K562 (cell line): ENCODE measurements around the gene BBS1. TPM values are rescaled to one million over a fixed set of nuclear protein-coding genes. Genes with fewer than 3 reads are reported as not detected.

Experiments used
- ARID1B ChIP-seq: fragments of 450-650 bp; IDR thresholded peaks from 2 replicates; pipeline ENCODE4 v1.6.1; 2016; ENCODE audit warnings: antibody characterized with exemption, mild to moderate bottlenecking, inconsistent platforms
- BCL6 ChIP-seq: fragments of 250-450 bp; sonication (Bioruptor Pico); IDR thresholded peaks from 2 replicates; pipeline ENCODE4 v1.4.0; 2020
- BHLHE40 ChIP-seq: IDR thresholded peaks from 2 replicates; pipeline ENCODE4 v1.6.1; 2011; ENCODE audit warnings: low read length, improper control_type of control experiment
- CAMTA2 ChIP-seq: fragments of 250-450 bp; sonication (Bioruptor Pico); conservative IDR thresholded peaks from 2 replicates; pipeline ENCODE4 v1.5.1; 2022
- CBFA2T2 ChIP-seq: fragments of 450-650 bp; conservative IDR thresholded peaks from 2 replicates; pipeline ENCODE4 v1.6.1; 2017; ENCODE audit warnings: mild to moderate bottlenecking
- CBFA2T3 ChIP-seq: fragments of 450-650 bp; IDR thresholded peaks from 2 replicates; pipeline ENCODE4 v1.6.1; 2017
- CCNT2 ChIP-seq: IDR thresholded peaks from 2 replicates; pipeline ENCODE4 v1.6.1; 2011; ENCODE audit warnings: borderline replicate concordance, low read depth, mild to moderate bottlenecking, moderate library complexity, mixed read lengths, low read length; ENCODE audit not compliant: insufficient read length; ENCODE audit errors: extremely low read depth
- FOSL1 ChIP-seq: fragments of 200-800 bp; sonication (Bioruptor generic); conservative IDR thresholded peaks from 2 replicates; pipeline ENCODE4 v1.6.1; 2016; ENCODE audit warnings: missing genetic modification characterization, missing compliant biosample characterization
- FOXJ2 ChIP-seq: fragments of 200-800 bp; sonication (Bioruptor generic); IDR thresholded peaks from 2 replicates; pipeline ENCODE4 v1.6.1; 2016; ENCODE audit warnings: missing genetic modification characterization, missing compliant biosample characterization
- HMGN3 ChIP-seq: IDR thresholded peaks from 2 replicates; pipeline ENCODE4 v1.6.1; 2011; ENCODE audit warnings: borderline replicate concordance, low read depth, mild to moderate bottlenecking, mixed read lengths, low read length; ENCODE audit not compliant: insufficient read length; ENCODE audit errors: extremely low read depth
- HSF4 ChIP-seq: fragments of 250-450 bp; sonication (Bioruptor Pico); IDR thresholded peaks from 2 replicates; pipeline ENCODE4 v2.1.2; 2022; ENCODE audit warnings: mild to moderate bottlenecking, moderate library complexity, borderline replicate concordance
- IFI16 ChIP-seq: fragments of 250-450 bp; sonication (Bioruptor Pico); IDR thresholded peaks from 2 replicates; pipeline ENCODE4 v2.1.2; 2022; ENCODE audit warnings: mild to moderate bottlenecking, inconsistent platforms
- MCM3 ChIP-seq: fragments of 450-650 bp; IDR thresholded peaks from 2 replicates; pipeline ENCODE4 v1.6.1; 2016
- PPARD ChIP-seq: fragments of 250-450 bp; sonication (Bioruptor Pico); IDR thresholded peaks from 2 replicates; pipeline ENCODE4 v1.8.0; 2022; ENCODE audit warnings: inconsistent platforms, mild to moderate bottlenecking, moderate library complexity
- RAD51 ChIP-seq: fragments of 450-650 bp; IDR thresholded peaks from 2 replicates; pipeline ENCODE4 v1.7.1; 2016; ENCODE audit warnings: low read depth, mild to moderate bottlenecking, borderline replicate concordance
- RBM15 ChIP-seq: fragments of 200-400 bp; formaldehyde crosslinking; IDR thresholded peaks from 2 replicates; pipeline ENCODE4 v1.6.1; 2018; ENCODE audit warnings: mild to moderate bottlenecking, low read length, moderate library complexity; ENCODE audit not compliant: insufficient read depth
- SMARCA4 ChIP-seq: fragments of 450-650 bp; IDR thresholded peaks from 2 replicates; pipeline ENCODE4 v1.6.1; 2016
- SPI1 ChIP-seq: IDR thresholded peaks from 2 replicates; pipeline ENCODE4 v1.6.1; 2011; ENCODE audit warnings: low read depth, low read length, control low read depth, borderline replicate concordance
- TAF9B ChIP-seq: fragments of 450-650 bp; IDR thresholded peaks from 2 replicates; pipeline ENCODE4 v1.6.1; 2018; ENCODE audit warnings: mild to moderate bottlenecking; ENCODE audit not compliant: partially characterized antibody
- TBL1XR1 ChIP-seq, 2 experiments: IDR thresholded peaks; 2 replicates each; pipeline ENCODE4 v1.6.1; 2012; ENCODE audit warnings: improper control_type of control experiment in 2 of 2, low read length in 2 of 2, mild to moderate bottlenecking in 1 of 2
- TCF7L2 ChIP-seq: fragments of 150-350 bp; IDR thresholded peaks from 2 replicates; pipeline ENCODE4 v1.6.1; 2016; ENCODE audit warnings: low read depth, mild to moderate bottlenecking, low read length, moderate library complexity
- TEAD1 ChIP-seq, 2 experiments: fragments of 450-650 bp in 1 of 2; sonication (generic) in 1 of 2; formaldehyde crosslinking; IDR thresholded peaks; 2 replicates each; pipeline versions ENCODE4 v1.4.0 to v1.8.0; 2020 to 2022; ENCODE audit warnings: mild to moderate bottlenecking in 2 of 2, missing genetic modification reagents in 1 of 2
- THRAP3 ChIP-seq: fragments of 450-650 bp; IDR thresholded peaks from 2 replicates; pipeline ENCODE4 v1.6.1; 2016; ENCODE audit warnings: mild to moderate bottlenecking, inconsistent platforms, borderline replicate concordance
- TRIM28 ChIP-seq: fragments of 450-650 bp; IDR thresholded peaks from 2 replicates; pipeline ENCODE4 v1.6.1; 2017
- WHSC1 ChIP-seq: IDR thresholded peaks from one replicate; pipeline ENCODE4 v1.6.1; 2012; ENCODE audit warnings: low read length, control low read depth, inconsistent platforms
- XRCC4 ChIP-seq: IDR thresholded peaks from one replicate; pipeline ENCODE4 v1.6.1; 2011; ENCODE audit not compliant: insufficient read depth, insufficient read length; ENCODE audit errors: extremely low read depth
- YY1 ChIP-seq, 3 experiments: IDR thresholded peaks; 2 replicates each; pipeline ENCODE4 v1.6.1; 2011; ENCODE audit warnings: low read length in 2 of 3, mild to moderate bottlenecking in 2 of 3, moderate library complexity in 2 of 3, borderline replicate concordance in 1 of 3, control low read depth in 1 of 3, low read depth in 1 of 3; ENCODE audit not compliant: insufficient read depth in 3 of 3, insufficient replicate concordance in 2 of 3, control insufficient read depth in 1 of 3, insufficient read length in 1 of 3; ENCODE audit errors: extremely low read depth in 1 of 3
- ZFP30 ChIP-seq: fragments of 250-450 bp; sonication (Bioruptor Pico); IDR thresholded peaks from 2 replicates; pipeline ENCODE4 v1.8.0; 2022; ENCODE audit warnings: moderate library complexity, mild to moderate bottlenecking, inconsistent platforms, borderline replicate concordance
- ZNF57 ChIP-seq: fragments of 450-650 bp; formaldehyde crosslinking; IDR thresholded peaks from 2 replicates; pipeline ENCODE4 v1.4.0; 2020; ENCODE audit warnings: mild to moderate bottlenecking, moderate library complexity
- polyA plus RNA-seq, 8 experiments: library from polyadenylated mRNA; depleted of rRNA in 4 of 8; stranded (reverse) in 5 of 8; unstranded in 3 of 8; fragments of >200 nt; fragmentation: Nextera tagmentation in 2 of 8; fragmentation: Illumina TruSeq in 1 of 8; extraction: Ambion mirVana in 2 of 8; extraction: Trizol in 1 of 8; gene quantifications; 2 replicates each; pipeline versions ENCODE4 v1.2.1 to v1.2.3, GENCODE V29; 2011 to 2014; ENCODE audit warnings: inconsistent platforms in 1 of 8, missing spikeins in 1 of 8
- total RNA-seq, 7 experiments: library from RNA; depleted of rRNA in 6 of 7; stranded (reverse); fragments of >200 nt in 6 of 7; fragmentation: Illumina TruSeq in 2 of 7; extraction: Trizol in 2 of 7; gene quantifications; 2 replicates each; pipeline versions ENCODE4 v1.2.1 to v1.2.3, GENCODE V29; 2011 to 2021; ENCODE audit warnings: low replicate concordance in 1 of 7
- TF ChIP-seq, protein P1 (sequence below): fragments of 250-450 bp; sonication (Bioruptor Pico); IDR thresholded peaks from 2 replicates; pipeline ENCODE4 v1.9.0; 2021; ENCODE audit warnings: mild to moderate bottlenecking
- TF ChIP-seq, protein P2 (sequence below): fragments of 250-450 bp; sonication (Bioruptor Pico); IDR thresholded peaks from 2 replicates; pipeline ENCODE4 v1.6.1; 2021; ENCODE audit warnings: mild to moderate bottlenecking

Gene BBS1
- total and polyA plus RNA-seq, 9 of the 15 experiments (the other 6 are each of a cell fraction or from before 2014, with no cell fraction given) = 9.0 to 19.8 (median 12.1) TPM

DNA sequence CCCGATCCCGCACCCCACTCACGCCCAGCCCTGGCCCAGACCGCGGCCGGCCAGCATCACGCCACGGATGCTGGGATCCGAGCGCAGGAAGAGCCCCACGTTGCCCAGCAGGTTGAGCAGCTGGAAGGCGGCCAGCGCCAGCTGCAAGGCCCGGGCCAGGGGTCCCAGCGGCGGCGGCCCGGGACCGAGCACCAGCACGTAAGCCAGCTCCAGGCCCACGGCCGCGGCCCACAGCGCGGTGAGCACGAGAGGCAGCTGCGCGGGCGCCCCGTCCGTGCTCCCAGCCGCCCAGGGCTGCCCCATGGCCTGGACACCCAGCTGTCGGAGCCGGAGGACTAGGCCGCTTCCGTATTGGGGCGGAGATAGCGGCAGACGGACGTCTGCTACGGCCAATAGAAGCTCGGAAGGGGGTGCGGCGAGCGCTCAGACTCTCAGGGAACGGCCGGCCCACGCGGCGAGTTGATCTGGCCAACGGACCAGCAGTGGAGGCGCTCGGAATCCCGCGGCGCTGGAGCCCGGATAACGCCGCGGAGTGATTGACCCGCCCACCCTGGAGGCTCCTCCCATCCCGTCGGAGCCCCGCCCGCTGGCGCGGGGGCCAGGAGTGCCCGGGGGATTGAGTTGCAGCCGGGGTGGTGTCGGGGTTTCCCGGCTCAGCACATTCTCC is 35.4 kb downstream of the BBS1 start, which contains the start of gene ZDHHC24 (continued):
- TF ChIP-seq HSF4 (CRISPR knock-in tag) (no peak), MCM3 (no peak), THRAP3 (no peak), HMGN3 (peak; percentile 72), RAD51 (no peak), IFI16 (CRISPR knock-in tag) (no peak), CBFA2T2 (no peak), BHLHE40 (no peak), TAF9B (no peak), TRIM28 (no peak), TCF7L2 (no peak), RBM15 (no peak), TEAD1 (CRISPR knock-in tag; IDR thresholded peaks at IDR 0.05) (peak in 1 of 2 experiments; percentile 74; a peak in 2 of 4 replicates), PPARD (CRISPR knock-in tag) (no peak), ZNF57 (CRISPR knock-in tag) (no peak), CBFA2T3 (no peak), SMARCA4 (no peak), CCNT2 (peak; percentile 74), ZFP30 (CRISPR knock-in tag) (no peak), SPI1 (peak; percentile 45; the same call in 1 of the 2 replicates), BCL6 (CRISPR knock-in tag) (no peak), YY1 (IDR thresholded peaks at IDR 0.05; ENCODE audit: borderline replicate concordance in 1 of 3, control insufficient read depth in 1 of 3, extremely low read depth in 1 of 3, insufficient read depth in 3 of 3, insufficient read length in 1 of 3, insufficient replicate concordance in 2 of 3, low read depth in 1 of 3, low read length in 2 of 3) (peak in 1 of 3 experiments; percentile 73), XRCC4 (no peak), ARID1B (no peak), FOSL1 (tag) (no peak), CAMTA2 (CRISPR knock-in tag) (no peak), FOXJ2 (tag) (no peak), TBL1XR1 (IDR thresholded peaks at IDR 0.05; ENCODE audit: low read length in 2 of 2) (no peak), WHSC1 (no peak)
- TF ChIP-seq, protein P1, sequence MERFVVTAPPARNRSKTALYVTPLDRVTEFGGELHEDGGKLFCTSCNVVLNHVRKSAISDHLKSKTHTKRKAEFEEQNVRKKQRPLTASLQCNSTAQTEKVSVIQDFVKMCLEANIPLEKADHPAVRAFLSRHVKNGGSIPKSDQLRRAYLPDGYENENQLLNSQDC (CRISPR knock-in tag) = no peak
- TF ChIP-seq, protein P2, sequence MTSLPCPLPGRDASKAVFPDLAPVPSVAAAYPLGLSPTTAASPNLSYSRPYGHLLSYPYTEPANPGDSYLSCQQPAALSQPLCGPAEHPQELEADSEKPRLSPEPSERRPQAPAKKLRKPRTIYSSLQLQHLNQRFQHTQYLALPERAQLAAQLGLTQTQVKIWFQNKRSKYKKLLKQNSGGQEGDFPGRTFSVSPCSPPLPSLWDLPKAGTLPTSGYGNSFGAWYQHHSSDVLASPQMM = no peak
